BLaER1 (cell line): ENCODE results near the gene NRG3.

Experiments used
- H3K27ac ChIP-seq: shearing (Covaris generic); formaldehyde crosslinking; 2 replicates; pipeline ENCODE4 v1.8.1; 2022
- H3K27me3 ChIP-seq: shearing (Covaris generic); formaldehyde crosslinking; 2 replicates; pipeline ENCODE4 v1.8.1; 2022
- H3K36me3 ChIP-seq: shearing (Covaris generic); formaldehyde crosslinking; 2 replicates; pipeline ENCODE4 v1.8.1; 2022
- H3K4me1 ChIP-seq: shearing (Covaris generic); formaldehyde crosslinking; 2 replicates; pipeline ENCODE4 v1.8.1; 2022
- H3K4me2 ChIP-seq: shearing (Covaris generic); formaldehyde crosslinking; 2 replicates; pipeline ENCODE4 v1.8.1; 2022
- H3K4me3 ChIP-seq: shearing (Covaris generic); formaldehyde crosslinking; 2 replicates; pipeline ENCODE4 v1.8.1; 2022
- H3K9ac ChIP-seq: shearing (Covaris generic); formaldehyde crosslinking; 2 replicates; pipeline ENCODE4 v1.8.1; 2022
- H3K9me3 ChIP-seq: shearing (Covaris generic); formaldehyde crosslinking; 2 replicates; pipeline ENCODE4 v1.8.1; 2022
- H4K20me1 ChIP-seq: shearing (Covaris generic); formaldehyde crosslinking; 2 replicates; pipeline ENCODE4 v1.8.1; 2022
- Cebpa-rat ChIP-seq: shearing (Covaris generic); IDR thresholded peaks from 2 replicates; pipeline ENCODE4 v1.8.1; 2022

The NRG3 gene

GRCh38 chr10:81944609-81945008 is 69.6 kb downstream of the NRG3 start:
- Histone ChIP-seq H3K4me1 (peaks cover 6% of the 10 kb centered on the region; the same call in 1 of the 2 replicates), H3K9ac (no peak overlapping the region), H3K27me3 (no peaks in the 10 kb centered on the region), H3K4me2 (no peak overlapping the region), H3K27ac (no peak overlapping the region), H3K36me3 (peaks cover 31% of the 10 kb centered on the region), H3K9me3 (no peaks in the 10 kb centered on the region), H3K4me3 (no peak overlapping the region), H4K20me1 (peaks cover 100% of the 10 kb centered on the region)
- no peak for TF ChIP-seq Cebpa-rat

DNA sequence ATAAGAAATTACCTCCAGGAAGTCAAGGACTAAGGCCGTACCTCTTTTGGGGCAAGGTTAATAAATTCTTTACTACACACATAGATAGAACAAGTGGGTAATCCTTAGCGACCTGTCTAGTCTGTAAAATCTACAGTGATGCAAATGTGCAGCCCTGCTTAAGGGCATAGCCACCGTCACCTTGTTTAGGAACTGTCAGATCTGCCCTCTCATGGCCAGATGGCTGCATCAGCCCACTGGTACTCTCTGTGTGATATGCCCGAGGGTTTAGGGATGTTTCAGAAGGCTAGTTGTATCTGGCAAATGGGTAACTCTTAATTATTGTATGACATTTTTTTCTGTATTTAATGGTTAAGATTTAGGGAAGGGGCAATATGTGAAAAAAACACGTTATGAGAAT is 74.3 kb downstream of the NRG3 start:
- Histone ChIP-seq H3K9ac (no peak overlapping the region), H3K4me1 (no peaks in the 10 kb centered on the region), H4K20me1 (peaks cover 97% of the 10 kb centered on the region), H3K4me3 (no peak overlapping the region), H3K27ac (no peak overlapping the region), H3K4me2 (no peak overlapping the region), H3K9me3 (no peaks in the 10 kb centered on the region), H3K36me3 (peaks cover 29% of the 10 kb centered on the region), H3K27me3 (no peaks in the 10 kb centered on the region)
- TF ChIP-seq Cebpa-rat: no peak

DNA sequence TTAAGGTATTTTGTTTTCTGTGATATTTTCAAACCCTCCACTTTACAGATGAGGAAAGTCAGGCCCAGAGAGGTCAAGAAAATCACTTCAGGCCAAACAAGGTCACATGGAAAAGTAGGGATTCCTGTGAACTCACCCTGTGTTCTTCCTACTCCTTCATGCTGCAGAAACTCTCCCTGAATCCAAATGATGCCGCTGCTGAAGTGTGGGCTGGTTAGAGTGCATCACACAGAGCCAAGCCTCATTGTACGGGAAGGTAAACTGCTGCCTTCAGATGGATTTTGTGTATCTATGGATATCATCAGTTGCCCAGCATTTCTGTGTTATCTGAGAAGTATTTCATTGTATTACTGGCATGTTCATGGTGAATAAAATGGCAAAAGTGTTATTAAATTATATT is 75.4 kb downstream of the NRG3 start:
- H3K9me3 ChIP-seq: no peaks in the 10 kb centered on the region
- no peak overlapping the region for H3K4me2 ChIP-seq
- H3K9ac ChIP-seq: no peak overlapping the region
- H3K4me1 ChIP-seq: no peaks in the 10 kb centered on the region
- peaks cover 94% of the 10 kb centered on the region for H4K20me1 ChIP-seq
- TF ChIP-seq Cebpa-rat: no peak
- no peak overlapping the region for H3K27ac ChIP-seq
- no peak overlapping the region for H3K4me3 ChIP-seq
- H3K27me3 ChIP-seq: no peaks in the 10 kb centered on the region
- H3K36me3 ChIP-seq: peaks cover 27% of the 10 kb centered on the region

- Histone ChIP-seq H3K4me3 (no peak overlapping the region), H3K4me2 (no peak overlapping the region), H3K27ac (no peak overlapping the region), H3K9ac (no peak overlapping the region), H3K27me3 (no peaks in the 10 kb centered on the region), H4K20me1 (peaks cover 94% of the 10 kb centered on the region), H3K4me1 (no peaks in the 10 kb centered on the region), H3K36me3 (peaks cover 30% of the 10 kb centered on the region), H3K9me3 (no peaks in the 10 kb centered on the region)
- TF ChIP-seq Cebpa-rat: no peak
Observed at GRCh38 chr10:81953420-81953819, 78.4 kb downstream of the NRG3 start.

GRCh38 chr10:81957976-81958375 is 83.0 kb downstream of the NRG3 start:
- Histone ChIP-seq H3K27me3 (no peaks in the 10 kb centered on the region), H3K9ac (no peak overlapping the region), H3K4me2 (no peak overlapping the region), H3K4me1 (no peaks in the 10 kb centered on the region), H3K4me3 (no peak overlapping the region), H3K27ac (no peak overlapping the region), H4K20me1 (peaks cover 98% of the 10 kb centered on the region), H3K36me3 (peaks cover 31% of the 10 kb centered on the region), H3K9me3 (peaks cover 5% of the 10 kb centered on the region; the same call in 1 of the 2 replicates)
- TF ChIP-seq Cebpa-rat: no peak

DNA sequence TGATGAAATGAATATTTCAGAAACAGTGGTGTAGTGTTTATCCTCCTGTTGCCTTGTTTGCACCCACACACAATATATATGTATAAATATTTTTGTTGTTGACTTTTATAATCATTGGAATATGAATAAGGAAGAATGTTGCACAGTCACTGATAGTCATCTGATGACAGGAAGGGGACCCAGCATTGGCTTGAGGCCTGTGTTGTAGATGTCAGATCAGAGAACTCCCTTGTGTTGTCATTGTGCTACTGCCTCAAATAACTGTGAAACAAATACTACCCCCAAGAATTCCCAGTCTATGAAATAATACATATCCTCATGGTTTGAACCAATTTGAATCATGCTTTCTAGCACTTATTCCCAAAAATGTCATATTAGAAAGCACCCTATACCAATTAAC is 84.0 kb downstream of the NRG3 start:
- Histone ChIP-seq H3K9ac (no peak overlapping the region), H3K4me2 (no peak overlapping the region), H4K20me1 (peaks cover 98% of the 10 kb centered on the region), H3K4me1 (no peaks in the 10 kb centered on the region), H3K27me3 (no peaks in the 10 kb centered on the region), H3K27ac (no peak overlapping the region), H3K9me3 (peaks cover 5% of the 10 kb centered on the region; the same call in 1 of the 2 replicates), H3K36me3 (peaks cover 34% of the 10 kb centered on the region), H3K4me3 (no peak overlapping the region)
- TF ChIP-seq Cebpa-rat: no peak

GRCh38 chr10:81961451-81962184 is 86.6 kb downstream of the NRG3 start:
- Histone ChIP-seq H3K36me3 (peaks cover 20% of the 10 kb centered on the region), H3K27me3 (no peaks in the 10 kb centered on the region), H3K4me2 (no peak overlapping the region), H3K4me3 (no peak overlapping the region), H3K9me3 (peaks cover 5% of the 10 kb centered on the region; the same call in 1 of the 2 replicates), H3K27ac (no peak overlapping the region), H3K4me1 (no peaks in the 10 kb centered on the region), H4K20me1 (peaks cover 90% of the 10 kb centered on the region), H3K9ac (no peak overlapping the region)
- no peak for TF ChIP-seq Cebpa-rat

DNA sequence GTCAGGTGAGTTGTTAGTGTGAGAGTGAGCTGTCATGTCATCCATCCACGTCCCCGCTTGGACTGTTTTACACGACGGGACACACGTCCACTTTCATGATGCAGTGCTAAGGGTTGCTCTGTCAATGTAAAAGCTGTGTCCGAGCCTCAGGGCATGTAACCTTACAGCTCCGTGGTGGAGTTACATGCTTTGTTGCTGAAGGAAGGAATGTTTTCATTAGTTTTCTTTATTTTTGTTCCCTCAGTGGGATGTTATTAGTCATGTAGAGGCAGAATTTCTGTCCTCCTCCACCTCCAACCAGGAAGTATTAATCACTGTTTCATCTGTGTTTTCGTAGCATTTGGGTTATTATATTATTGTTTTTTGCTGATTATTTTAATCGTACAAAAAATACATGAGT is 88.6 kb downstream of the NRG3 start:
- Histone ChIP-seq H3K4me1 (peaks cover 9% of the 10 kb centered on the region), H3K4me3 (no peak overlapping the region), H3K9me3 (peaks cover 5% of the 10 kb centered on the region; the same call in 1 of the 2 replicates), H3K9ac (no peak overlapping the region), H3K27me3 (no peaks in the 10 kb centered on the region), H4K20me1 (peaks cover 83% of the 10 kb centered on the region), H3K27ac (no peak overlapping the region), H3K36me3 (peaks cover 20% of the 10 kb centered on the region), H3K4me2 (no peak overlapping the region)
- no peak for TF ChIP-seq Cebpa-rat

GRCh38 chr10:81967716-81968115 is 92.7 kb downstream of the NRG3 start:
- no peak overlapping the region for H3K4me2 ChIP-seq
- H4K20me1 ChIP-seq: peaks cover 67% of the 10 kb centered on the region
- H3K27me3 ChIP-seq: no peaks in the 10 kb centered on the region
- peaks cover 21% of the 10 kb centered on the region for H3K4me1 ChIP-seq
- no peak overlapping the region for H3K9ac ChIP-seq
- H3K9me3 ChIP-seq: peaks cover 24% of the 10 kb centered on the region
- TF ChIP-seq Cebpa-rat: no peak
- no peak overlapping the region for H3K27ac ChIP-seq
- peaks cover 39% of the 10 kb centered on the region for H3K36me3 ChIP-seq
- no peak overlapping the region for H3K4me3 ChIP-seq

DNA sequence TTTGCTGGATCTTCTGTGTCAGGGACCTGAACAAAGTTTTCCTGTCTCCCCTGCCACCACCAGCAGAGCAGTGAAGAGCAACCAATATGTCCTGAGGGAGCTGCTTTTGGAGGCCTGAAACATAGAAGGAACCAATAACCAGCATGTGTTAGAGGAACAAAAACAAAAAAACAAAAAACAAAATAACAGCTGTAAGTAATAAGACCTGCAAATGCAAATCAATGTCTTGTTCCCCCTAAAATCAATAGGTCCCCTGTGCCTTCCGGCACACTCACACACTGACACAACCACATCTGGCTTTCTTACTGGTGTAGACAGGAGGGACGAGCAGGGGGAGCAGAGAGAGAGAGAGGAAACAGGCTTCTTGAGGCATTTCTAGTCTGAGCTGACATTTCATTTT is 94.1 kb downstream of the NRG3 start:
- H3K4me3 ChIP-seq: no peak overlapping the region
- no peak overlapping the region for H3K4me2 ChIP-seq
- H3K4me1 ChIP-seq: peaks cover 21% of the 10 kb centered on the region
- peaks cover 65% of the 10 kb centered on the region for H4K20me1 ChIP-seq
- TF ChIP-seq Cebpa-rat: no peak
- no peak overlapping the region for H3K9ac ChIP-seq
- H3K9me3 ChIP-seq: peaks cover 26% of the 10 kb centered on the region
- no peaks in the 10 kb centered on the region for H3K27me3 ChIP-seq
- H3K27ac ChIP-seq: no peak overlapping the region
- H3K36me3 ChIP-seq: peaks cover 38% of the 10 kb centered on the region
